Measurements from ENCODE around the gene ZNF780A.
"Not testable (repeated sequence)": the region's sequence is repeated elsewhere in the genome, so short reads cannot be mapped to it uniquely, and the experiment has no call there.

Gene ZNF780A

GRCh38 chr19:40090241-40091204 lies at the start of gene ZNF780A:
ZNF780A (minus strand) TSS chr19:40090943; CDS start chr19:40084753, 6,190 bp downstream.
- DNase-seq = peak; percentile 78

GRCh38 chr19:40139533-40140287 lies 49.0 kb upstream of the ZNF780A start:
- DNase-seq = no peak

- no peak for DNase-seq
These were observed 46.1 kb upstream of the ZNF780A start for GRCh38 chr19:40136818-40137217.

- DNase-seq = no peak
These were observed 44.1 kb upstream of the ZNF780A start for GRCh38 chr19:40134866-40135265.

- no peak for DNase-seq
These were observed 42.7 kb upstream of the ZNF780A start for GRCh38 chr19:40133491-40133890.

GRCh38 chr19:40130013-40130412 lies 39.3 kb upstream of the ZNF780A start:
- no peak for DNase-seq

GRCh38 chr19:40129425-40129824 lies 38.7 kb upstream of the ZNF780A start:
- DNase-seq = no peak

GRCh38 chr19:40128991-40129390 lies 38.2 kb upstream of the ZNF780A start:
- DNase-seq = no peak

- no peak for DNase-seq
These were observed 28.6 kb upstream of the ZNF780A start for GRCh38 chr19:40119380-40119779.

GRCh38 chr19:40118638-40119037 lies 27.9 kb upstream of the ZNF780A start:
- not testable (repeated sequence) for DNase-seq

- no peak for DNase-seq
These were observed 25.3 kb upstream of the ZNF780A start for GRCh38 chr19:40116075-40116474.

GRCh38 chr19:40114119-40114518 lies 23.4 kb upstream of the ZNF780A start:
- not testable (repeated sequence) for DNase-seq

- not testable (repeated sequence) for DNase-seq
These were observed 21.5 kb upstream of the ZNF780A start for GRCh38 chr19:40112271-40112670.

GRCh38 chr19:40110570-40110969 lies 19.8 kb upstream of the ZNF780A start:
- DNase-seq = no peak

- DNase-seq = no peak
These were observed 14.0 kb upstream of the ZNF780A start for GRCh38 chr19:40104754-40105153.

- no peak for DNase-seq
These were observed 12.9 kb upstream of the ZNF780A start for GRCh38 chr19:40103600-40103999.

- DNase-seq = no peak
These were observed 11.1 kb upstream of the ZNF780A start for GRCh38 chr19:40101813-40102212.

GRCh38 chr19:40093416-40093815 lies 2.7 kb upstream of the ZNF780A start:
- no peak for DNase-seq

- DNase-seq = no peak
These were observed 724 bp upstream of the ZNF780A start for GRCh38 chr19:40091205-40092129.

- DNase-seq = no peak
These were observed 1.3 kb downstream of the ZNF780A start for GRCh38 chr19:40089462-40089861.

- DNase-seq = no peak
These were observed 2.3 kb downstream of the ZNF780A start for GRCh38 chr19:40088299-40089047.

GRCh38 chr19:40084948-40085347 lies 5.8 kb downstream of the ZNF780A start:
- no peak for DNase-seq

Measured in activated naive CD4-positive, alpha-beta T cell treated with Interleukin-2 at 50 U/mL for 16 hours (primary cell).